Ishikawa (cell line): ENCODE data around the gene ROR1.

Source experiments
- CREB1 ChIP-seq: IDR thresholded peaks from 2 replicates; pipeline ENCODE4 v1.6.1; 2012; ENCODE audit warnings: low read depth
- EGR1 ChIP-seq: IDR thresholded peaks from 2 replicates; pipeline ENCODE4 v1.6.1; 2012
- EP300 ChIP-seq: IDR thresholded peaks from 2 replicates; pipeline ENCODE4 v1.6.1; 2012; ENCODE audit warnings: borderline replicate concordance
- MAX ChIP-seq: IDR thresholded peaks from 2 replicates; pipeline ENCODE4 v1.6.1; 2012
- RAD21 ChIP-seq: IDR thresholded peaks from 2 replicates; pipeline ENCODE4 v1.6.1; 2012; ENCODE audit warnings: low read depth
- TCF12 ChIP-seq: IDR thresholded peaks from 2 replicates; pipeline ENCODE4 v1.6.1; 2012; ENCODE audit warnings: low read depth
- YY1 ChIP-seq: IDR thresholded peaks from 2 replicates; pipeline ENCODE4 v1.6.1; 2012; ENCODE audit warnings: low read depth

- TF ChIP-seq RAD21 (no peak), CREB1 (no peak), MAX (no peak), EP300 (no peak), TCF12 (no peak), EGR1 (no peak), YY1 (no peak)
Measured at GRCh38 chr1:63724375-63724899, 49.4 kb upstream of the ROR1 start.
